HG03342 (cell line): ENCODE results near the gene APLNR.

Experiments
- ATAC-seq: cut with Tn5 transposase; IDR thresholded peaks from one replicate; pipeline ENCODE4 v1.9.1; 2021; ENCODE audit warnings: mild to moderate bottlenecking, moderate library complexity; ENCODE audit not compliant: unreplicated experiment

APLNR gene

GRCh38 chr11:57251491-57252104, 14.5 kb upstream of the APLNR start:
- no peak for ATAC-seq

GRCh38 chr11:57251037-57251436, 14.0 kb upstream of the APLNR start:
- ATAC-seq, result no peak

GRCh38 chr11:57249384-57250319, 12.6 kb upstream of the APLNR start:
- ATAC-seq, result peak; percentile 64

DNA sequence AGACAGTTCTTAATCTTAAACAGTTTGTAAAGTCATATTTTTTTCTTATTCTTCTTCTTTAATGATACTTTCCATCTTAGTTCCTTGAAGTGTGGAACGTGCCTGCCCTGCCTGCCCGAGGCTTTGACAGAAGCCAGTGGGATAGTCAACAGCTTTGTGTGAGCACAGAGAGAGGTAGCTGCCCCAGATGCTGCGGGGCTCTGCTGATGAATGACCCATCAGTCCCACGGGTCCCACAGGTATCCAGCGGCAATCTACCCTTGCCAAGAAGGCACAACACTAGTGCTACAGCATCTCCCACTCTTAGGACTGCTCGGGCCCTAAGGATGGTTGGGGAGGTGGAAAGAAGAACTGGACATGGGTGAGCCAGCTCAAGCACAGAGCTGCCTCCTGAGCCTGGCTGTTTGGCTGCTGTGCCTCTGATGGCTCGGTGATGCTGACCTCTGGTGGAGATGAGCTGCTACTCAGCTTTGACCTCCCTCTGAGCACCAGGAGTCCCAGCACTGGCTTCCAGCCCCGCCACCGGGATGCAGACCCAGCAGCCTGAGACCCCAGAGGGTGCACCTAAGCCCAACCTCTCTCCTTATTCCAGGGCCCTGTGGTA, 11.8 kb upstream of the APLNR start:
- peak; percentile 50 for ATAC-seq

DNA sequence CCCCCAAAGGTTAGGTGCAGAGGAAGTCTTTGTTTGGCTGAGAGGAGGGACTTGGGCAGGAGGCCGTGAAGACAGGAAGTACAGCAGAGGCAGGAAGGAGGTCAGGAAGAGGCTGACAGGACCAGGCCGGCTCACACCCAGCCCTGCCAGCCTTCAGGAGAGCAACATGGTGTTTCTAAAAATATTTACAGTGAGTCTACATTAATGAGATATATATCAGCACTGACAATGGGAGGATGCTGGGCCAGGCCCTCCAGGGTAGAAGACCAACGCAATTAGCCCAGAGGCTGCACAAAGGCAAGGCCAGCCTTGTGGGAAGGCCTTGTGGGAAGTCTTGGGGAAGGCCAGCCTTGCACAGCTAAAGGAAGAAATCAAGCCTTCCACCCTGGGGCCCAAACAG, 7.9 kb upstream of the APLNR start:
- ATAC-seq, result no peak

DNA sequence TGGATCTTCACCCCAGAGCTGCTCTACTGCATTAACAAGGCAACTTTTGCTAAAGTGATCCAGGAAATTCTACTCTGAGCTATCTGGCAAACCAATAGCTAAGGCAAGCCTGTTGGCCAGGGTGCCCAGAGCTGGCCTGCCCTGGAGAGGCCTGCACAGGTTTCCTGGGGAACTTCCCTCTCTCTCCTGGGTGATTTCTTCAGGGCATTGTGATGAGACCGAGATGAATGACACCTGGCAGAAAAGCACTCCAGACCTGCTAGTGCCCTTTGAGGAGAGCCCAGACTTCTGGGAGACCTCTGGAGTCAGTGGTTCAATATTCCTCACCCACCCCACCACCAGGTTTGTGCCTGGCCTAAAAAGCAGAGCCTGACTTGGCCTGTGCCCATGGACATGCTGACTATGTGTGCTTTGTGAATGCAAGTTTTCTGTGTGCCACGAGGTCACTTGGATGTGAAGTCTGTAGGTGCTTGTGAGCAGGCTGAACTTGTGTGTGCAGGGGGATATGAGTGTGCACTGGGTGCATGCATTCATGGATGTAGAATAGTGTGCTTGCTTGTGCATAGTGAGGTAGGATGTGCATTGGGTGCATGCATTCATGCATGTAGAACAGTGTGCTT, 4.4 kb upstream of the APLNR start:
- ATAC-seq, result no peak

- ATAC-seq, result no peak
Measured at GRCh38 chr11:57240757-57241156, 3.7 kb upstream of the APLNR start.

- ATAC-seq, result no peak
Measured at GRCh38 chr11:57240007-57240406, 3.0 kb upstream of the APLNR start.

DNA sequence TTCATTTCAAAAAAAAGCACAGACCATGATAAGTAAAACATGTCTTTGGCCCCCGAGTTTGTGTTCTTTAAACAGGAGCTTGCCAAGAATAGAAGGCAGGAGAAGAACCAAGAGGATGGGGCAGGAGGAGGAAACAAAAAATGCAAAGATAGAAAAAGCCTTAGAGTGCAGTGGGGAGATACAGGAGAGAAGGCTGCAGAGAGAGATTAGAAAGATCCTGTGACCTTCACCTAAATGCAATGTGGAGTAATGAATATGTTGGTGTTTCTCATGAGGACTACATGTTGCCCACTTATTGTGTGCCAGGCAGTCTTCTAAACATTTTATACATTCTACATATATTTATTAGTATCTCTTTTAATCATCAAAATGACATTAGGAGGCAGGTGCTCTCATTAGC, 2.3 kb upstream of the APLNR start:
- ATAC-seq, result no peak

GRCh38 chr11:57235761-57236703, 1.0 kb downstream of the APLNR start:
- no peak for ATAC-seq

DNA sequence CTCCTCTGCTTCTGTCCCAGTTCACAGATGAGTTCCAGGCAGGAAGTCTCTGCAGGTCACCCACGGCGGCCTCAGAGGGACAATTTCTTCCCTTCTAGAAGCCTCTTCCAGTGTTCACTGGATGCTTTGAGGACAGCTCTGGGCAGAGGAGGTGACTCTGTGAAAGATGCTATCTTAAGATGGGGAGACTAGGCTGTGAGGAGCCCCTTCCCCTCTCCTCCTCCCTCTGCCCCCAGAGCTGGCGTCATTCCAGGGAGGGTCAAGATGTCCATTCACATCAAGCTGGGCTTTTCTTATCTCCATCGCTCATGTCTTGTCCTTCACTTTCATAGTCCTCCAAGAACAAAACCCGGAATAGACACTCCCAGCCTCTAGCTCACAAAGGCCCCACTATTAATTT, 3.3 kb downstream of the APLNR start:
- no peak for ATAC-seq

DNA sequence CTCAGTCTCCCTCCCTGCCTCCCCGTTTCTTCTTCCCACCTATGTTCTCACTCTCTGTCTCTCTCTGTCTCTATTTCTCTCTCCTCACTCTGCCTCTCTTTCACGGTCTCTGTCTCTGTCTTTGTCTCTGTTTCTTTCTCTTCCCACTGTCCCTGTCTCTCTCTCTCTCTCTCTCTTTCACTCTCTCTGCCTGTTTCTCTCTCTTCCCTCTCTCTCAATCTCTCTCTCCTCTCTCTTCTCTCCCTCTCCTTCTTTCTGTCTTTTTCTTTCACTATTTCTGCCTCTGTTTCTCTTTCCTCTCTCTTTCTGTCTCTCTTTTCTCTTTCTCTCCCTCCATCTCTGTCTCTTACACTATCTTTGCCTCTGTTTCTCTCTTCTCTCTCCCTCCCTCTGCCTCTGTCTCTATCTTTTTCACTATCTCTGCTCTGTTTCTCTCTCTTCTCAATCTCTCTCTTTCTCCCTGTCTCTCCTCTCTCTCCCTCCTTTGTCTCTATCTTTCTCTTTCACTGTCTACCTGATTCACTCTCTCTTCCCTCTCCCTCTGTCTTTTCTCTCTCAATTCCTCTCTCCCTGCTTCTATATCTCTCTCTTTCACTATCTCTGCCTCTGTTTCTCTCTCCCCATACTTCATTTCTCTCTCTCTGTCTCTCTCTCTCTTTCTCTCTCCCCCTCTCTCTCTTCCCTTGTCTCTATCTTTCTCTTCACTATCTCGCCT, 5.4 kb downstream of the APLNR start:
- ATAC-seq, result no peak

- ATAC-seq, result no peak
Measured at GRCh38 chr11:57230791-57231538, 6.1 kb downstream of the APLNR start.

GRCh38 chr11:57230316-57230715, 6.7 kb downstream of the APLNR start:
- ATAC-seq, result no peak

GRCh38 chr11:57228600-57228999, 8.4 kb downstream of the APLNR start:
- no peak for ATAC-seq

DNA sequence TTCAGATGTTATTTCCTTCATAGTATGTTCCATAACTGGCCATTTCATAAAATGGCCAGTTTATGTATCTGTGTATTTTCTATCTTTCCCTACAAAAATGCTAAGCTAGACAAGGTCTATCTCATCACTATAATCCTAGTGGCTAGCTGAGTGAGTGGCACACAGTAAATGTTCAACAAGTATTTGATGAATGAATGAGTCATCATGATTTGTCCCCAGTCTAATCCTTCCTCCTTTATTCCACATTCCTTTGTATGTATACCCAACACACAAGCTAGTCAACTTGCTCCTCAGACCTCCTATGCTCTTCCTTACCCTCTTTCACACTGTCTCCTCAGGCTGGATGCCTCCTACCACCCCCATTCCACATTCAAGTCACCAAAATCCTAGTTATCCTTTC, 12.5 kb downstream of the APLNR start:
- ATAC-seq, result no peak

GRCh38 chr11:57224128-57224527, 12.9 kb downstream of the APLNR start:
- no peak for ATAC-seq

- no peak for ATAC-seq
Measured at GRCh38 chr11:57223601-57224000, 13.4 kb downstream of the APLNR start.

GRCh38 chr11:57222239-57222638, 14.8 kb downstream of the APLNR start:
- no peak for ATAC-seq
